GM21723 (cell line): ENCODE data around the gene TRIM22.
"Not testable (repeated sequence)": the region's sequence is repeated elsewhere in the genome, so short reads cannot be mapped to it uniquely, and the experiment has no call there.

Experiments used
- ATAC-seq: cut with Tn5 transposase; IDR thresholded peaks from one replicate; pipeline ENCODE4 v1.9.1; 2021; ENCODE audit warnings: mild to moderate bottlenecking, moderate library complexity; ENCODE audit not compliant: unreplicated experiment

Gene TRIM22

GRCh38 chr11:5689551-5689983 is at the start of gene TRIM22:
TRIM22 (plus strand) TSS chr11:5689790; CDS start chr11:5696233, 6,443 bp downstream.
- ATAC-seq, result peak; percentile 67

GRCh38 chr11:5639953-5640352 is 49.6 kb upstream of the TRIM22 start:
- ATAC-seq, result no peak

- ATAC-seq, result no peak
These were observed 46.0 kb upstream of the TRIM22 start for GRCh38 chr11:5643585-5643984.

- ATAC-seq, result no peak
These were observed 43.5 kb upstream of the TRIM22 start for GRCh38 chr11:5646139-5646538.

- no peak for ATAC-seq
These were observed 34.1 kb upstream of the TRIM22 start for GRCh38 chr11:5655474-5655873.

GRCh38 chr11:5656956-5657355 is 32.6 kb upstream of the TRIM22 start:
- ATAC-seq, result not testable (repeated sequence)

- ATAC-seq, result no peak
These were observed 31.3 kb upstream of the TRIM22 start for GRCh38 chr11:5658318-5658717.

GRCh38 chr11:5663511-5663910 is 26.1 kb upstream of the TRIM22 start:
- no peak for ATAC-seq

GRCh38 chr11:5665051-5665570 is 24.5 kb upstream of the TRIM22 start:
- no peak for ATAC-seq

- no peak for ATAC-seq
These were observed 23.7 kb upstream of the TRIM22 start for GRCh38 chr11:5665746-5666401.

GRCh38 chr11:5666402-5666793 is 23.2 kb upstream of the TRIM22 start:
- ATAC-seq, result no peak

GRCh38 chr11:5671831-5672230 is 17.8 kb upstream of the TRIM22 start:
- no peak for ATAC-seq

- ATAC-seq, result no peak
These were observed 15.2 kb upstream of the TRIM22 start for GRCh38 chr11:5674391-5674790.

- no peak for ATAC-seq
These were observed 9.8 kb upstream of the TRIM22 start for GRCh38 chr11:5679811-5680210.

- not testable (repeated sequence) for ATAC-seq
These were observed 6.6 kb upstream of the TRIM22 start for GRCh38 chr11:5682890-5683441.

GRCh38 chr11:5683620-5684019 is 6.0 kb upstream of the TRIM22 start:
- not testable (repeated sequence) for ATAC-seq

GRCh38 chr11:5684036-5684645 is 5.4 kb upstream of the TRIM22 start:
- peak; percentile 20 for ATAC-seq

- ATAC-seq, result peak; percentile 79
These were observed 4.8 kb upstream of the TRIM22 start, which contains the start of gene TRIM5 for GRCh38 chr11:5684646-5685362. TRIM5 (minus strand) TSS chr11:5685074; CDS start chr11:5680177, 4,897 bp downstream.

GRCh38 chr11:5686426-5686825 is 3.2 kb upstream of the TRIM22 start:
- ATAC-seq, result no peak

GRCh38 chr11:5688482-5688881 is 1.1 kb upstream of the TRIM22 start:
- ATAC-seq, result no peak

GRCh38 chr11:5690216-5690615 is 626 bp downstream of the TRIM22 start:
- no peak for ATAC-seq
